C4-2B (cell line): ENCODE results near the gene SCN9A.

Source experiments
- CTCF ChIP-seq: fragments of 450-650 bp; conservative IDR thresholded peaks from 2 replicates; pipeline ENCODE4 v1.5.1; 2017; ENCODE audit warnings: mild to moderate bottlenecking
- ZFX ChIP-seq: fragments of 450-650 bp; IDR thresholded peaks from 2 replicates; pipeline ENCODE4 v1.6.1; 2017

DNA sequence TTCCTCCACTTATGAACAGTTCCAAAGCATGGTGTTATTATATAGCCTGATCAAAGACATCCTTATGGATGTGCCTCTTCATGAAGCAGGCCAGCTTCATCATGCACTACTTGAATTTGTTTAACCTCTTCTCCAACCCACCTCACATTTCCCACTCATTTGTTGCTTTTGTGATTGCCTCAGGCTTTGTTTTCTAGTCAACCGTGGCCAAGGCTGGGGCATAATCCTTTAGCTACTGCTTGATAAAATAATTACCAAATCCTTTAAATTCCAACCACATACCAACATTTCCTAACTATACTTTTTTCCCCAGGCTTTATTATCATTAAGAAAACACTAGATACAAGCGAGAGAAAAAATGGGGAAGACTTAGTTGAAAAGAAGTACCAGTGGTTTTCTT lies 208.3 kb downstream of the SCN9A start:
- TF ChIP-seq CTCF (no peak), ZFX (no peak)
